Heart left ventricle (tissue), 13 donors: ENCODE measurements around the gene PRKAG2.

Experiments
- POLR2A ChIP-seq, 2 donors: fragments of 450-650 bp; IDR thresholded peaks; one replicate each; pipeline ENCODE4 v1.6.1; 2017; ENCODE audit warnings: antibody characterized with exemption in 2 of 2, mild to moderate bottlenecking in 2 of 2, moderate library complexity in 2 of 2
- TF ChIP-seq, protein P1 (sequence below), 12 donors: fragments of 200-600 bp; sonication (generic) in 4 of 12; IDR thresholded peaks; one replicate each; pipeline versions ENCODE4 v1.5.0 to v1.8.0; 2018 to 2022; ENCODE audit warnings: antibody characterized with exemption in 12 of 12, mild to moderate bottlenecking in 5 of 12
- donor health status: ischemic (EF 13 %, LVEDD 7.1; RV severe dilation, severe dysfunction).
- donor health status: DM: no; HTN: yes; CAD: no.
- donor health status: DM: no; HTN: no; CAD: no.
- donor health status: ischemic (EF 25% LVEDD 6.9; RV normal size, moderate dysfunction).
- donor health status: ischemic (EF 25% LVEDD 5.7; RV mildly dilated, moderate dysfunction).
- donor health status: ischemic (EF 35%, LVEDD 5.7; RV mildly dilated, moderate dysfunction).
- donor health status: nonischemic (EF 11% LVEDD 7.7; RV severe dilation, severe dysfunction).
- donor health status: DM: yes; HTN: yes; CAD: no.
- donor health status: PGD.
- donor health status: ischemic (EF 29% LVEDD 5.4; RV normal size, mild dysfunction).
- donor health status: nonischemic (EF 23%, LVEDD 6.1; RV moderate dilation, normal function).

DNA sequence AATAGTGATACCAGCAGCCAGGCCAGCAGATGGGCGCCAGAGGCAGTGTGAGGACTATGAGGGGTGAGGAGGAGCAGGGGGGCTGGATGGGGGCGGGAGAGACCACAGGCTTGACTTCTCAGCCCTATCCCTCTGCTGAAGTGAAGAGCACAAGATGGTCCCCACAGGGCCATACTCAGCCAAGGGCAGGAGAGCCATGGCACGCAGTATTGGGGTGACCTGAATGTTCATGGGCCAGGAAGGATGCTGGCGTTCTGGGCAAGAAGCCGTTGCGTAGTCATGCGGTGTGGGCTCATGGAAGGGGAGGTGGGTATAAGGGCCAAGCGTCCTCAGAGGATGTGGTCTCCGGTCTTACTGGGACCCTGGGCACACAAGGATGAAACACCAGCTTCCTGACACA, 146.3 kb downstream of the PRKAG2 start:
- TF ChIP-seq, protein P1, sequence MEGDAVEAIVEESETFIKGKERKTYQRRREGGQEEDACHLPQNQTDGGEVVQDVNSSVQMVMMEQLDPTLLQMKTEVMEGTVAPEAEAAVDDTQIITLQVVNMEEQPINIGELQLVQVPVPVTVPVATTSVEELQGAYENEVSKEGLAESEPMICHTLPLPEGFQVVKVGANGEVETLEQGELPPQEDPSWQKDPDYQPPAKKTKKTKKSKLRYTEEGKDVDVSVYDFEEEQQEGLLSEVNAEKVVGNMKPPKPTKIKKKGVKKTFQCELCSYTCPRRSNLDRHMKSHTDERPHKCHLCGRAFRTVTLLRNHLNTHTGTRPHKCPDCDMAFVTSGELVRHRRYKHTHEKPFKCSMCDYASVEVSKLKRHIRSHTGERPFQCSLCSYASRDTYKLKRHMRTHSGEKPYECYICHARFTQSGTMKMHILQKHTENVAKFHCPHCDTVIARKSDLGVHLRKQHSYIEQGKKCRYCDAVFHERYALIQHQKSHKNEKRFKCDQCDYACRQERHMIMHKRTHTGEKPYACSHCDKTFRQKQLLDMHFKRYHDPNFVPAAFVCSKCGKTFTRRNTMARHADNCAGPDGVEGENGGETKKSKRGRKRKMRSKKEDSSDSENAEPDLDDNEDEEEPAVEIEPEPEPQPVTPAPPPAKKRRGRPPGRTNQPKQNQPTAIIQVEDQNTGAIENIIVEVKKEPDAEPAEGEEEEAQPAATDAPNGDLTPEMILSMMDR (IDR thresholded peaks at IDR 0.05) = no peak
- TF ChIP-seq POLR2A (IDR thresholded peaks at IDR 0.05) = no peak
